ENCODE measurements around the gene DUS4L. TPM values are rescaled to one million over a fixed set of nuclear protein-coding genes. Genes with fewer than 3 reads are reported as not detected.

The DUS4L gene
- total RNA-seq, 1 experiment from 2014 or later, result 10.2 TPM

DNA sequence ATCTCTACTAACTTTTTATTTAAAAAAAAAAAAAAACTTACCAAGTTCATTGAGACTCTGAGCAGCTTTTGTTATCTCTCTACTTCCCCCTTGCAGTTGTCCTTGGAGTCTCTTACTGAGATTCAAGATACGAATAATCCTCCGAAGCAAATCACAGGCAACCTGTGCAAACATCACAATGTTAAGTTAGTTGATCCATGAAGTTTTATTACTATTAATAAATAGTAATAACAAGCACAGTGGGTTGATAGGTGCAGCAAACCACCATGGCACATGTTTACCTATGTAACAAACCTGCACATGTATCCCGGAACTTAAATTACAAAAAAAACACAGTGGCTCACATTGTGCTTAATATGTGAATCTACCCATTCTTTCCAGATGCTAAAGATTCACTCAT lies 36.6 kb upstream of the DUS4L start:
- Histone ChIP-seq H3K27ac (ENCODE audit: low read length) (no peak overlapping the region), H3K9ac (ENCODE audit: low read length) (no peak overlapping the region), H3K9me3 (ENCODE audit: low read length) (no peaks in the 10 kb centered on the region), H3K36me3 (ENCODE audit: low read depth, low read length) (no peaks in the 10 kb centered on the region; the same call in 1 of the 2 replicates), H3K4me2 (ENCODE audit: low read length) (no peak overlapping the region), H3K4me3 (ENCODE audit: low read length) (no peak overlapping the region), H3F3A (ENCODE audit: low read length, unreplicated experiment) (no peaks in the 10 kb centered on the region), H3K9me2 (replicated peaks; ENCODE audit: low read length) (no peaks in the 10 kb centered on the region), H2AFZ (ENCODE audit: low read length) (no peak overlapping the region), H3K79me2 (ENCODE audit: low read length) (no peaks in the 10 kb centered on the region), H3K27me3 (ENCODE audit: low read length) (no peaks in the 10 kb centered on the region), H3K4me1 (ENCODE audit: insufficient read depth, low read length) (peaks cover 6% of the 10 kb centered on the region), H4K20me1 (ENCODE audit: low read length) (no peaks in the 10 kb centered on the region)
- TF ChIP-seq, protein P1, sequence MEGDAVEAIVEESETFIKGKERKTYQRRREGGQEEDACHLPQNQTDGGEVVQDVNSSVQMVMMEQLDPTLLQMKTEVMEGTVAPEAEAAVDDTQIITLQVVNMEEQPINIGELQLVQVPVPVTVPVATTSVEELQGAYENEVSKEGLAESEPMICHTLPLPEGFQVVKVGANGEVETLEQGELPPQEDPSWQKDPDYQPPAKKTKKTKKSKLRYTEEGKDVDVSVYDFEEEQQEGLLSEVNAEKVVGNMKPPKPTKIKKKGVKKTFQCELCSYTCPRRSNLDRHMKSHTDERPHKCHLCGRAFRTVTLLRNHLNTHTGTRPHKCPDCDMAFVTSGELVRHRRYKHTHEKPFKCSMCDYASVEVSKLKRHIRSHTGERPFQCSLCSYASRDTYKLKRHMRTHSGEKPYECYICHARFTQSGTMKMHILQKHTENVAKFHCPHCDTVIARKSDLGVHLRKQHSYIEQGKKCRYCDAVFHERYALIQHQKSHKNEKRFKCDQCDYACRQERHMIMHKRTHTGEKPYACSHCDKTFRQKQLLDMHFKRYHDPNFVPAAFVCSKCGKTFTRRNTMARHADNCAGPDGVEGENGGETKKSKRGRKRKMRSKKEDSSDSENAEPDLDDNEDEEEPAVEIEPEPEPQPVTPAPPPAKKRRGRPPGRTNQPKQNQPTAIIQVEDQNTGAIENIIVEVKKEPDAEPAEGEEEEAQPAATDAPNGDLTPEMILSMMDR (conservative IDR thresholded peaks at IDR 0.05; ENCODE audit: low read depth, low read length), result no peak
- TF ChIP-seq EZH2 (IDR thresholded peaks at IDR 0.05; ENCODE audit: low read length, unreplicated experiment), result no peak
- TF ChIP-seq EZH2phosphoT487 (IDR thresholded peaks at IDR 0.05; ENCODE audit: borderline replicate concordance, low read length), result no peak
- no peak for DNase-seq
- CTCF ChIA-PET, result no interaction called here
- intact Hi-C loops (cut with micrococcal nuclease), result no loop called here
- POLR2A ChIA-PET (ENCODE audit: unreplicated experiment), result no interaction called here
- no TSS peak for BruUV-seq (replicated peaks)
- no peak for ATAC-seq

DNA sequence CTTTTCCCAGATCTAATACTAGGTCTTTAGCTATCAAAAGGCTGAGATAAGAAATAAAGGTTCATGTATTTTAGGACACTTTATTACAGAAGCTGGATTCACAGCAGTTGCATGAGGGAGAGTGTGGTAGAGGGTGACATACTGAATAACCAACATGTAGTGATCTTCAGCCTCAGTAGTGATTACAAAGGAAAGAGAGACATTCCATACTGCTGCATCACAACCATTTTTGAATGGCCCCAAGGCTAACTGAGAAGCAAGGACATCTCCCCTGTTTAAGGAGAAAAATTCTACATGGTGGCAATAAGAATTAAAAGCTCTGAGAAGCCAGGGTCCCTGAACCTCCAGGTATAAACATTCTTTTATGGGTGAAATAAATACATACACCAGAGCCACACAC lies 35.3 kb upstream of the DUS4L start:
- H3K27ac ChIP-seq (ENCODE audit: low read length), result no peak overlapping the region
- H3K27me3 ChIP-seq (ENCODE audit: low read length), result no peaks in the 10 kb centered on the region
- ChIA-PET POLR2A (ENCODE audit: unreplicated experiment) (interaction anchor here (0.6 kb wide), 1 partner anchor 187 kb away, joined by 4 read pairs; no protein-coding TSS in a partner anchor), CTCF (no interaction called here)
- H3F3A ChIP-seq (ENCODE audit: low read length, unreplicated experiment), result no peaks in the 10 kb centered on the region
- TF ChIP-seq, protein P1 (conservative IDR thresholded peaks at IDR 0.05; ENCODE audit: low read depth, low read length), result no peak
- TF ChIP-seq EZH2phosphoT487 (IDR thresholded peaks at IDR 0.05; ENCODE audit: borderline replicate concordance, low read length) (no peak), EZH2 (IDR thresholded peaks at IDR 0.05; ENCODE audit: low read length, unreplicated experiment) (no peak)
- peak; percentile 79 for ATAC-seq
- H3K79me2 ChIP-seq (ENCODE audit: low read length), result no peaks in the 10 kb centered on the region
- no peak overlapping the region for H3K4me2 ChIP-seq (ENCODE audit: low read length)
- H3K36me3 ChIP-seq (ENCODE audit: low read depth, low read length), result no peaks in the 10 kb centered on the region
- H3K9me2 ChIP-seq (replicated peaks; ENCODE audit: low read length), result no peaks in the 10 kb centered on the region
- H3K9ac ChIP-seq (ENCODE audit: low read length), result no peak overlapping the region
- H3K4me3 ChIP-seq (ENCODE audit: low read length), result no peak overlapping the region
- H2AFZ ChIP-seq (ENCODE audit: low read length), result no peak overlapping the region
- no peaks in the 10 kb centered on the region for H3K9me3 ChIP-seq (ENCODE audit: low read length)
- peaks cover 6% of the 10 kb centered on the region for H3K4me1 ChIP-seq (ENCODE audit: insufficient read depth, low read length)
- BruUV-seq (replicated peaks), result no TSS peak
- H4K20me1 ChIP-seq (ENCODE audit: low read length), result no peaks in the 10 kb centered on the region
- intact Hi-C loops (cut with micrococcal nuclease), result loop anchor here (2.0 kb wide), 1 partner anchor 18 kb away; no protein-coding TSS in a partner anchor
- DNase-seq, result peak; percentile 57

DNA sequence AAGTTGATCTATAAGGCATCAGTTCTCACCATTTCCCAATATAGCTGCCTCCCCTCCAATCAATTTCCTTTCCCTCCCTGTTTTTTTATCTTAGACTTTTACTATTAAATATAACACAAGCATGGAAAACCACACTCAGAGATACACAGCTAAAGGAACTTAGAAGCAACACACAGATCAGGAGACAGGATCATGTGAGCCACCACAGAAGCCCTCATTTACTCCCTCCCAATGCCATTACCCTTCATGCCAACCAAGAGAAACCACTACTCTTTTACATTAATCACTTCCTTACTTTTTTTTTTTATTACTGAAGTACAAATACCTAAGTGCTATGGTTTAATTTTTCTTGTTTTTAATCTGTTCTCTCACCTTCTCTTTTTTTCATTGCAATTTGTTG lies 33.0 kb upstream of the DUS4L start:
- ChIA-PET CTCF (no interaction called here), POLR2A (ENCODE audit: unreplicated experiment) (no interaction called here)
- no peak overlapping the region for H3K9ac ChIP-seq (ENCODE audit: low read length)
- peaks cover 6% of the 10 kb centered on the region for H3K4me1 ChIP-seq (ENCODE audit: insufficient read depth, low read length)
- H3K36me3 ChIP-seq (ENCODE audit: low read depth, low read length), result no peaks in the 10 kb centered on the region
- H3K27ac ChIP-seq (ENCODE audit: low read length), result no peak overlapping the region
- TF ChIP-seq EZH2 (IDR thresholded peaks at IDR 0.05; ENCODE audit: low read length, unreplicated experiment) (no peak), EZH2phosphoT487 (IDR thresholded peaks at IDR 0.05; ENCODE audit: borderline replicate concordance, low read length) (no peak)
- TF ChIP-seq, protein P1 (conservative IDR thresholded peaks at IDR 0.05; ENCODE audit: low read depth, low read length), result no peak
- no peaks in the 10 kb centered on the region for H3K27me3 ChIP-seq (ENCODE audit: low read length)
- no peaks in the 10 kb centered on the region for H3K9me2 ChIP-seq (replicated peaks; ENCODE audit: low read length)
- no peak overlapping the region for H2AFZ ChIP-seq (ENCODE audit: low read length)
- H4K20me1 ChIP-seq (ENCODE audit: low read length), result no peaks in the 10 kb centered on the region
- no peaks in the 10 kb centered on the region for H3F3A ChIP-seq (ENCODE audit: low read length, unreplicated experiment)
- H3K9me3 ChIP-seq (ENCODE audit: low read length), result no peaks in the 10 kb centered on the region
- no TSS peak for BruUV-seq (replicated peaks)
- intact Hi-C loops (cut with micrococcal nuclease), result no loop called here
- ATAC-seq (no peak), DNase-seq (no peak)
- H3K4me2 ChIP-seq (ENCODE audit: low read length), result no peak overlapping the region
- H3K79me2 ChIP-seq (ENCODE audit: low read length), result no peaks in the 10 kb centered on the region
- no peak overlapping the region for H3K4me3 ChIP-seq (ENCODE audit: low read length)
